Lower lobe of right lung (tissue), 2 donors: ENCODE data around the gene ERRFI1. TPM values are rescaled to one million over a fixed set of nuclear protein-coding genes. Genes with fewer than 3 reads are reported as not detected.

Experiments
- ATAC-seq, 2 donors: fragments of 200-7000 bp; cut with Tn5 transposase; one replicate each; pipeline ENCODE4 v1.9.1; 2020 to 2022; ENCODE audit warnings: mild to moderate bottlenecking in 2 of 2, moderate library complexity in 2 of 2
- DNase-seq: peaks from one replicate; pipeline ENCODE4 v3.0.0-alpha.2; 2020
- H3K27ac ChIP-seq: fragments of 200-600 bp; one replicate; pipeline ENCODE4 v1.8.0; 2022
- H3K27me3 ChIP-seq: fragments of 200-600 bp; one replicate; pipeline ENCODE4 v1.8.0; 2022; ENCODE audit warnings: low read depth
- H3K36me3 ChIP-seq: fragments of 200-600 bp; one replicate; pipeline ENCODE4 v1.8.0; 2022; ENCODE audit warnings: mild to moderate bottlenecking
- H3K4me1 ChIP-seq: fragments of 200-600 bp; one replicate; pipeline ENCODE4 v1.8.0; 2022
- H3K4me3 ChIP-seq: fragments of 200-600 bp; one replicate; pipeline ENCODE4 v1.8.0; 2022; ENCODE audit warnings: mild to moderate bottlenecking
- H3K9me3 ChIP-seq: fragments of 200-600 bp; one replicate; pipeline ENCODE4 v1.8.0; 2022
- intact Hi-C: fragments of 100-400 bp; cut with DNase I; formaldehyde crosslinking; loops from one replicate; pipeline ENCODE4 v1.11.0; 2022
- total RNA-seq: library from RNA; stranded (reverse); fragmentation: NEBNext Ultra II Directional; extraction: Animal tissue kit (Norgen Biotek cat#: 25700); gene quantifications from one replicate; pipeline ENCODE4 v1.2.1, GENCODE V29; 2021
- TF ChIP-seq, protein P1 (sequence below): fragments of 200-600 bp; IDR thresholded peaks from one replicate; pipeline ENCODE4 v1.8.0; 2022; ENCODE audit warnings: antibody characterized with exemption, mild to moderate bottlenecking
- donor health status: DM: no; HTN: yes; CAD: no; lungs with severe emphysema.

The ERRFI1 gene
- total RNA-seq, 1 donor from 2014 or later, result 65.1 TPM

DNA sequence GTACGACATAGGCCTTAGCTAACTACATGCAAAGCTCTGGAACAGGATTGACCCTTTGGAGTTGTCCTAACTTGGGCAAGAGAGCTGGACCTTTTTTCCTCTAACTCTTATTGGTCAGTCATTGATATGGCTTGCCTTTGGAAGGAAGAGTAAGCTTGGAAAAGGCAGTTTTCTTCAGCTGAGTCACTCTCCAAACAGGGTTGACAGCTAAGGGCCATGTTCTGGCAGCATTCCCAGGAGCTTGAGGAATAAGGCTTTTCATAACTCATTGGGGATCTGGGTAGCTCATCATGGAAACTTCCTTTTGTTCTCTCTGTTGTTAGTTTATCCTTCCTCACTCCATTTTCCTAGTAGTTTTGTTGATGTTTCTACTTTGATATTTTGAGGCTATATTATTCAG lies 14.5 kb upstream of the ERRFI1 start:
- Histone ChIP-seq H3K27ac (peak overlapping the region; percentile 7), H3K36me3 (no peaks in the 10 kb centered on the region), H3K4me3 (no peak overlapping the region), H3K27me3 (no peaks in the 10 kb centered on the region), H3K9me3 (no peaks in the 10 kb centered on the region), H3K4me1 (peaks cover 9% of the 10 kb centered on the region)
- TF ChIP-seq, protein P1, sequence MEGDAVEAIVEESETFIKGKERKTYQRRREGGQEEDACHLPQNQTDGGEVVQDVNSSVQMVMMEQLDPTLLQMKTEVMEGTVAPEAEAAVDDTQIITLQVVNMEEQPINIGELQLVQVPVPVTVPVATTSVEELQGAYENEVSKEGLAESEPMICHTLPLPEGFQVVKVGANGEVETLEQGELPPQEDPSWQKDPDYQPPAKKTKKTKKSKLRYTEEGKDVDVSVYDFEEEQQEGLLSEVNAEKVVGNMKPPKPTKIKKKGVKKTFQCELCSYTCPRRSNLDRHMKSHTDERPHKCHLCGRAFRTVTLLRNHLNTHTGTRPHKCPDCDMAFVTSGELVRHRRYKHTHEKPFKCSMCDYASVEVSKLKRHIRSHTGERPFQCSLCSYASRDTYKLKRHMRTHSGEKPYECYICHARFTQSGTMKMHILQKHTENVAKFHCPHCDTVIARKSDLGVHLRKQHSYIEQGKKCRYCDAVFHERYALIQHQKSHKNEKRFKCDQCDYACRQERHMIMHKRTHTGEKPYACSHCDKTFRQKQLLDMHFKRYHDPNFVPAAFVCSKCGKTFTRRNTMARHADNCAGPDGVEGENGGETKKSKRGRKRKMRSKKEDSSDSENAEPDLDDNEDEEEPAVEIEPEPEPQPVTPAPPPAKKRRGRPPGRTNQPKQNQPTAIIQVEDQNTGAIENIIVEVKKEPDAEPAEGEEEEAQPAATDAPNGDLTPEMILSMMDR, result no peak
- ATAC-seq (peak; percentile 80 to 93), DNase-seq (peak; percentile 73)
- intact Hi-C loops, result no loop called here

DNA sequence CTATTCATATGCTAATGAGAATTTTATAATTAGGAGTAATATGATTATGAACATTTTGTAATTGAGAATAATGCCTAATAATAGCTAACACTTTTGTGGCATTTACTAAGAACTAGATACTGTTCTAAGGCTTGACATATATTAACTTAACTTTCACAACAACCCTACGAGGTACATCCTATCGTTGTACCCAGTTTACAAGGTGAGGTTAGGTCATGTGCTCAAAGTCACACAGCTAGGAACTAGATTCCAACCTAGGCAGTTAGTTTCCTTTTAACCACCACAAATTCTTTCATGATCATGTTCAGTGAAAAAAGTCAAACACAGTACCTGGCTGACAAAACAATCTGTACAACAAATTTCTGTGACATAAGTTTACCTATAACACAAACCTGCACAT lies 13.0 kb upstream of the ERRFI1 start:
- intact Hi-C loops, result no loop called here
- H3K27me3 ChIP-seq, result no peaks in the 10 kb centered on the region
- DNase-seq (no peak), ATAC-seq (no peak)
- peaks cover 9% of the 10 kb centered on the region for H3K4me1 ChIP-seq
- no peaks in the 10 kb centered on the region for H3K36me3 ChIP-seq
- no peak overlapping the region for H3K4me3 ChIP-seq
- H3K27ac ChIP-seq, result no peak overlapping the region
- no peaks in the 10 kb centered on the region for H3K9me3 ChIP-seq
- TF ChIP-seq, protein P1, result no peak

DNA sequence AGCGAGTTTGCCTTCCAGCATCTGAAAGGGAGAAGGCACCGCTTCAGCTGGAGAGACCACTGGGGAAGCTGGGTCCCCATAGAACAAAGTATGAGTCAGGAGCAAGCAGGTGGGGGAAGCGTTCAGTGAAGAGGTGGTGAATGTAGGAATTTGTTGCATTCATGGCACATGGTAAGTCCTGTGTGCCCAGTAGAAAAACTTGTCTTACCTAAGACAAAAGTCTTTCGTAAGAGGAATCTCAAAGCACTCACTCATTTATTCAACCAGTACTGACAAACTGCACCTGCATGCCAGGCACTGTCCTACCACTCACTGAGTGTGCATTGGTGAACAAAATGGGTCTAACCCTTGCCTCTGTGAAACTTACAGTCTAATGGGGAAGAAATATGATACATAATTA lies 9.2 kb upstream of the ERRFI1 start:
- H3K27ac ChIP-seq, result no peak overlapping the region
- intact Hi-C loops, result no loop called here
- H3K36me3 ChIP-seq, result no peaks in the 10 kb centered on the region
- H3K4me3 ChIP-seq, result no peak overlapping the region
- no peaks in the 10 kb centered on the region for H3K27me3 ChIP-seq
- peaks cover 14% of the 10 kb centered on the region for H3K4me1 ChIP-seq
- DNase-seq (no peak), ATAC-seq (no peak)
- TF ChIP-seq, protein P1, result no peak
- no peaks in the 10 kb centered on the region for H3K9me3 ChIP-seq

DNA sequence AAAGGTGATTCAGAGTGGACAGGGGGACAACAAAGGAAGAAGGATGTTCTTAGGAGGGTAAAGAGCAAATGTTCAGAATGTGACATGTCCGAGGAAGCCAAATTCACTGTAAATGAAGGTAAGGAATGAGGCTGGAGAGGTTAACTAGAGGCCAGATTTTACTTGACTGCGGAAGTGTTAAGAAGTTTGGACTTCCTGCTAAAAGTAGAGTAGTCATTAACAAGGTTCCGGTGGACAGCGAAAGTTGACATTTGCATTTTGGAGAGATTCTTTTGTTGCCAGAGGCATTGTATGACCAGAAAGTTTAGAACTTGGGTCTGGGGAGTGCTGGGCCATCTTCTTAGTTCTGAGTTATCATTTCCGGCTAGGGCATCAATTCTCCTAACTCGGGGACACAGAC lies 7.2 kb upstream of the ERRFI1 start:
- H3K9me3 ChIP-seq, result no peaks in the 10 kb centered on the region
- H3K4me3 ChIP-seq, result no peak overlapping the region
- H3K27me3 ChIP-seq, result no peaks in the 10 kb centered on the region
- DNase-seq (no peak), ATAC-seq (no peak)
- H3K36me3 ChIP-seq, result no peaks in the 10 kb centered on the region
- H3K27ac ChIP-seq, result no peak overlapping the region
- TF ChIP-seq, protein P1, result no peak
- intact Hi-C loops, result no loop called here
- H3K4me1 ChIP-seq, result peaks cover 20% of the 10 kb centered on the region

DNA sequence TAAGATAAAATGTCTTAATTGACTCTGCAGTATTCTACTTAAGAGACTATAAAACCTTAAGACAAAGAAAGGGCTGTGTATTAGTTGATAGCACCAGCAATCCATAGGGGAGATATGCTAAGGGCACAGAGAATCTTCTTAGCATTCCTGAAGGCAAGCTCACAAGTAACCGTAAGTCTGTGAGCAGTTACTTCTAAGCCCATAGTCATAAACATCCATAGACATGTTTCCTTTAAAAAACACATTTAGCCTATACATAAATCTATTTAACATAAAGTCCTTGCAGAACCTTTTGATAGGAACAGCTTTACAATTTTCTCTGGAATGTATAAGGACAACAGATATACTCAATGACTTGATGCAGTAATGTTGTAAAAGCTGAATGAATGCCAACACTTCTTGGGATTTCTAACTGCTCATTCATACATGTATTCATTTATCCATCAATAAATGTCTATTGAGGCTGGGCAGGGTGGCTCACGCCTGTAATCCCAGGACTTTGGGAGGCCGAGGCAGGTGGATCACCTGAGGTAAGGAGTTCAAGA lies 6.3 kb upstream of the ERRFI1 start:
- Histone ChIP-seq H3K27ac (no peak overlapping the region), H3K27me3 (no peaks in the 10 kb centered on the region), H3K4me1 (peaks cover 29% of the 10 kb centered on the region), H3K9me3 (no peaks in the 10 kb centered on the region), H3K36me3 (no peaks in the 10 kb centered on the region), H3K4me3 (no peak overlapping the region)
- DNase-seq (no peak), ATAC-seq (no peak)
- TF ChIP-seq, protein P1, result no peak
- intact Hi-C loops, result no loop called here
